Esophagus mucosa (tissue), 1 donor: Measurements from ENCODE around the gene ING1. TPM values are rescaled to one million over a fixed set of nuclear protein-coding genes. Genes with fewer than 3 reads are reported as not detected.
"Not testable (repeated sequence)": the region's sequence is repeated elsewhere in the genome, so short reads cannot be mapped to it uniquely, and the experiment has no call there.

Experiments
- ATAC-seq: fragments of 200-7000 bp; cut with Tn5 transposase; one replicate; pipeline ENCODE4 v1.9.1; 2020
- total RNA-seq: library from RNA; stranded (reverse); gene quantifications from one replicate; pipeline ENCODE4 v1.2.4, GENCODE V29; 2023
- donor health status: DM: yes; HTN: yes; CAD: no.

Gene ING1
- total RNA-seq, 1 donor from 2014 or later: 4.3 TPM

- ATAC-seq: peak; percentile 83
Measured at GRCh38 chr13:110715395-110716246, 2.1 kb downstream of the ING1 start.

GRCh38 chr13:110716247-110716515 lies 2.7 kb downstream of the ING1 start:
- ATAC-seq: no peak

DNA sequence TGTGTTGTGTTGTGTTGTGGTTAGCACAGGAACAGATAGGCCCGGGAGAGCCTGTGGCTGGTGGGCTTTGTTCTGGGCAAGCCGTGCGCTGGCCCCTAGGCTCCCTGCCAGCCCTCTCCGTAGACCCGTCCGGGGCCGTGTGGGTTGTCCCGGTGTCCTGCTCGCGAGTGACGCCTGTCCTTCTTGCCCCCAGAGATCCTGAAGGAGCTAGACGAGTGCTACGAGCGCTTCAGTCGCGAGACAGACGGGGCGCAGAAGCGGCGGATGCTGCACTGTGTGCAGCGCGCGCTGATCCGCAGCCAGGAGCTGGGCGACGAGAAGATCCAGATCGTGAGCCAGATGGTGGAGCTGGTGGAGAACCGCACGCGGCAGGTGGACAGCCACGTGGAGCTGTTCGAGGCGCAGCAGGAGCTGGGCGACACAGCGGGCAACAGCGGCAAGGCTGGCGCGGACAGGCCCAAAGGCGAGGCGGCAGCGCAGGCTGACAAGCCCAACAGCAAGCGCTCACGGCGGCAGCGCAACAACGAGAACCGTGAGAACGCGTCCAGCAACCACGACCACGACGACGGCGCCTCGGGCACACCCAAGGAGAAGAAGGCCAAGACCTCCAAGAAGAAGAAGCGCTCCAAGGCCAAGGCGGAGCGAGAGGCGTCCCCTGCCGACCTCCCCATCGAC lies 5.7 kb downstream of the ING1 start:
- no peak for ATAC-seq

DNA sequence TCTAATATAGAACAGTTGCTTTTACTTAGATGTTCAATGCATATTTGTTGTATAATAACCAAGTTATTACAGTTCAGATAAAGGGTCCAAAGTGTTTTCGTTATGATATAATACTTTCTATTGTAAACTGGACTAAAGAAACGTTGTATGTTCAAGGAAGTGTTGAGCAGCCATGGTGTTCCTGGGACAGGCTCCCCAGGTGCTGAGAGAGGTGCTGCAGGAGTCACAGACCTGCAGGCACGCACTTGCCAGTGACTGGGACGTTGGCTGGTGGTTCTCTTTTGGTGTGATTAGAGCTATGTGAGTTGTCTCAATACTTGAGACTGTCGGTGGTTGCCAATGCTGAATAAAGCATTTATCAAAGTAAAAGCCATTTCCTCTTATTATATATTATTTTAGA lies 9.5 kb downstream of the ING1 start:
- peak; percentile 49 for ATAC-seq

DNA sequence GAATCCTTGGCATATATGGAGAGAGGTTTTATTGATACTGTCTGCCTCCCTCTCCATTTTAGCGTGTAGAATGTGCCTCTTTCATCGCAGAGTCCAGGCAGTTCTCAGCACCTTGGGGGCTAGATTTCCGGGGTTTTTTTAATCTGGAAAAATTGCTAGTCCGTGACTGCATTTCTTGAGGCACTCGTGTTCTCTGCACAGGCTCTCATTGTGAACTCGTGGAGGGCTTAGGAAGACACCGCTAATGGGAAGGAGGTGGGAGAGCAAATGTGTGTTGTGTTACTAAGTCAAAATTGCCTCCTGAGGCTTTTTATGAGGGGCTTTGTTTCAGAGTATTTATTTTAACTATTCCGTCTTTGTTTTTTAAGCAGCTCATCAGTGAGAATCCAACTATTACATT lies 10.1 kb downstream of the ING1 start:
- no peak for ATAC-seq

DNA sequence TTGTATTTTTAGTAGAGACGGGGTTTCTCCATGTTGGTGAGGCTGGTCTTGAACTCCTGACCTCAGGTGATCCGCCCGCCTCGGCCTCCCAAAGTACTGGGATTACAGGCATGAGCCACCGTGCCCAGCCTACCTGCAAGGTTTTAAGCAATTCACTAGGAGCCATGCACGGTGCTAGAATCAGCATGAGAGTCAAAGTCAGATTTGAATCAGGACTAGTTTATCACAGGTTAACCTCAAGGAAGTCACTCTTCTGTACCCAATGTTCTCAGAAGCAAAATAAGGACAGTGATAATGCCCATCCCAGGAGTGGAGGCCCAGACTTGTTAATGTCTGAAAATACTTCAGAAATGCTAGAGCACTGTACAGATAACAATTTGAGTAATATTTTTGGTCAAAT lies 12.7 kb downstream of the ING1 start:
- not testable (repeated sequence) for ATAC-seq

DNA sequence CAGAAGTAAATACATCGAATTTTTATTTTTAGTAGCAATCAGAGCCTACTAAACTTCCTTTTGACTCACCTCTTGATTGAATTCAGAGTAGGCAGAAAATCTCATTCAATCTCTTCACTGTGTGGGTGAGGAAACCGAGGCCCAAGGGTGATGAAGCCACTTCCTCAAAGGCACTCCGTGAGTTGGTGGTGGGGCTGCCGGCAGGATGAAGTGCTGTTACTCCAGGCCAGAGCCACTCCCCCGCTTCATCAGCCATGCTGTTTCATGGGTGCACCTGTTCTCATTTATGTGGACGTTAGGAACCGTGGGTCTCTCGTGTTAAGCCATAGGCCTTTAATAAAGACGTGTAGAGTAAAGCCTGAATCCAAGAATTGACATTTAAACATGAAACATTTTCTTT lies 13.2 kb downstream of the ING1 start:
- no peak for ATAC-seq

DNA sequence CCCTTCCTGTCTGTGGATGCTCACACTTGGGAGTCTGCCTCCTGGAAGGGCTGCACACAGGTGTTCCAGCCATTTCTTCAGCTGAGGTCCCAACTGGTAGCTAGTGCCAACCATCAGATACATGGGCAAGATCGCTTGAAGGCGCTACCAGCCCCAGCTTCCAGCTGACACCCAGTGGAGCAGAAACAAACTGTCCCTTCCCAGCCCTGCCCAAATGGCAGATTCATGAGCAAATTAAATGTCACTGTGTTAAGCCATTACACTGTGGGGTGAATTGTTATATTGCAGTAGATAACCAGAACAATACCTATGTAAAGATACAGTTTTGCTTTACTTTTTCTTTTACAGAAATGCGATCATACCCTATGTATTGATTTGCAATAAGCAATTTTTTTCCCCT lies 17.6 kb downstream of the ING1 start:
- no peak for ATAC-seq

DNA sequence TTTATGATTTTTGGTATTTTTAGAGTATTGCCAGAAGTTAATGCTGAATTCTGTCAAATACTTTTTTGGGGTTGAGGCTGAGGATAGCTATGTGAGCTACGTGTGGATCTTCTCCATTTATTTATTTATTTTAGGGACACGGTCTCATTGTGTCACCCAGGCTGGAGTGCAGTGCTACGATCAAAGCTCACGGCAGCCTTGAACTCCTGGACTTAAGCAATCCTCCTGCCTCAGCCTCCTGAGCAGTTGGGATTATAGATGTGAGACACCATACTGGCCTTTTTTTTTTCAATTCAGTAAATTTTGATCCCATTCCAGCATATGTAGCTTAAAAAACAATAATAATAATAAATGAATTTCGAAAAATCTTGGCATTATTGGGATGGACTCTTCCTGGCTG lies 21.1 kb downstream of the ING1 start:
- no peak for ATAC-seq

DNA sequence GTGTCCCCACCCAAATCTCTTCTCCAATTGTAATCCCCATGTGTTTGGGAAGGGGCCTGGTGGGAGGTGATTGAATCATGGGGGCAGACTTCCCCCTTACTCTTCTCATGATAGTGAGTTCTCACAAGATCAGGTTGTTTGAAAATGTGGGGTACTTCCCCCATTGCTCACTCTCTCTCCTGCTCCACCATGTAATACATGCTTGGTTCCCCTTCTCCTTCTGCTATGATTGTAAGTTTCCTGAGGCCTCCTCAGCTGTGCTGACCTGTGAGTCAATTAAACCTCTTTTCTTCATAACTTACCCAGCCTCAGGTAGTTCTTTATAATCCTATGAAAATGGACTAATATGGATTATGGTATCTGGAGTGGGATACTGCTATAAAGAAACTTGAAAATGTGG lies 24.1 kb downstream of the ING1 start:
- ATAC-seq: no peak

DNA sequence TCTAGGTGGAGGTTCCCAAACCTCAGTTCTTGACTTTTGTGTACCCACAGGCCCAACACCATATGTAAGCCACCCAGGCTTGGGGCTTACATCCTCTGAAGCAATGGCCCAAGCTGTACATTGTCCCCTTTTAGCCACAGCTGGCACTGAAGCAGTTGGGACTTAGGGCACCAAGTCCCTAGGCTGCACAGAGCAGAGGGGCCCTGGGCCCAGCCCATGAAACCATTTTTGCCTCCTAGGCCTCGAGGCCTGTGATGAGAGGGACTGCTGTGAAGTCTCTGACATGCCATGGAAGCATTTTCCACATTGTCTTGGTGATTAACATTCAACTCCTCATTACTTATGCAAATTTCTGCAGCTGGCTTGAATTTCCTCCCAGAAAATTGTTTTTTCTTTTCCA lies 30.2 kb downstream of the ING1 start:
- ATAC-seq: no peak

GRCh38 chr13:110746438-110746837 lies 32.9 kb downstream of the ING1 start:
- ATAC-seq: no peak

GRCh38 chr13:110748271-110748670 lies 34.8 kb downstream of the ING1 start:
- ATAC-seq: no peak

DNA sequence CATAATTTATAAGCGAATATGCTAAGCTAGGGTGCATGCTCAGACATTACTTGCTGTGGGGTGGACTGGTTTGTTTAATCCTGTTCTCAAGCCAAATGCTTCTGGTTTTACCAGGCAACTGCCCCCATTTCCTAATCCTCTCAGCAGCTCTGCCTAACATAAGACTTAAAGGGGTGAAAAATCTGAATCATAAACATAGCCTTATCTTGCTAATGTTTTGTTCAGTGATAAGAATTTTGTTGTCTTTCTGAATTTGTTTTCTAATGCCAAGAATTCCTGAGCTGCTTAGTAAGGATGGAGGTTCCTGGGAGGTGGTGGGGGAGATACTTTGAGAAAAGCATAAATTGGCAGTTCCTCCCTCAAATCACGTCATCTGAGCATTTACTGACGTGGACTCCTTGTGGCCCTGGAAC lies 42.7 kb downstream of the ING1 start:
- no peak for ATAC-seq

- no peak for ATAC-seq
Measured at GRCh38 chr13:110757296-110757695, 43.8 kb downstream of the ING1 start.

GRCh38 chr13:110758195-110758805 lies 44.8 kb downstream of the ING1 start:
- no peak for ATAC-seq

GRCh38 chr13:110759710-110760109 lies 46.2 kb downstream of the ING1 start:
- ATAC-seq: no peak

DNA sequence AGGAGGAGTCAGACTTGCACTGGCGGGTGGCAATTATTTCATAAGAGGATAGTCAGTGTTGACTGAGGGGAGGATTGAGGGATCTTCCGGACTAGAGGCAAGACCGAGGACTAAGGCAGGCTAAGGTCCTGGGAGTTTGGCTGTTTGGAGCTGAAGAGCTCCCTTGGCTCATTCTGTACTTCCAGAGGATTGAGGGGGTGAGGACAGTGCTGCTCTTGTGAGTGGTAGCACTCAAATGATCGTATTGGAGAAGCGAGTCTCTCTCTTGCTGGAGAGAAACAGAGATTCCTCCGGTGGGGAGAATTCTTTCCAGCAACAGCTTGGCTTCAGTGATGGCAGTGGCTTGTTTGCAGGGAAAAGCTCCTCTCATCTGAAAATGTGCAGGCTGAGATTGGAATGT lies 47.1 kb downstream of the ING1 start:
- no peak for ATAC-seq

DNA sequence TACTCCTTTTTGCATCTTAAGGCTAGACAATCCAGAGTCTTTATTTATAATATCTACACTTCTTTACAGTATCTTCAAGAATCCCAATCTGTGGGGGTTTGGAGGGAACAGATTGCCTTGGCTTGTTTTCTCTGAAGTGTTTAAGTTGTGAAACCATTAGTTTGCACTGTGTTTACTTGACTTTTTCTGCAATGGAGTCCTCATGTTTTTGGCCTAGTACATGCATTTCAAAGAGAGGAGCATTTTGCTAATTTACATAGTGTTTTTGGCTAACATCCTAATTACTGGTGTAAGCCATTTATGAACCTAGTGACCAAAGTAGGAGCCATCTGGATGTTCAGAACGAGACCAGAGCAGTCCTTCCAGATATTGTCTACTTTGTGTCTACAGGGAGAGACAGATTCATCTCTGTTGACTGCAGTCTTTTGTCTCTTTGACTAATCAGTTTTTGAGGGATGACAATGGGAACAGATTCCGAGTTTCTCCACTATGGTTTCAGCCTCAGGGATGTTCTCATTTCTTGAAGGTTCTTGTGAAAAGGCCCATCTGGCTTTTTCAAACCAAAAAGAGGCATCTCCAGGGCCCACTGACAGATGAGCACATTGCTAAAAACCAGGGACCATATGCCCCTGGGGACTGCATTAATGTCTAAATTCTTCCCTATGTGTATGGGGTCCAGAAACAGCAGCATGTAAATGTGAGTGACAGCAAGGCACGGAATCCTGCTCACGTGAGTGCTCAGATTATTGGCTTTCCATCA lies 53.4 kb downstream of the ING1 start:
- ATAC-seq: no peak

DNA sequence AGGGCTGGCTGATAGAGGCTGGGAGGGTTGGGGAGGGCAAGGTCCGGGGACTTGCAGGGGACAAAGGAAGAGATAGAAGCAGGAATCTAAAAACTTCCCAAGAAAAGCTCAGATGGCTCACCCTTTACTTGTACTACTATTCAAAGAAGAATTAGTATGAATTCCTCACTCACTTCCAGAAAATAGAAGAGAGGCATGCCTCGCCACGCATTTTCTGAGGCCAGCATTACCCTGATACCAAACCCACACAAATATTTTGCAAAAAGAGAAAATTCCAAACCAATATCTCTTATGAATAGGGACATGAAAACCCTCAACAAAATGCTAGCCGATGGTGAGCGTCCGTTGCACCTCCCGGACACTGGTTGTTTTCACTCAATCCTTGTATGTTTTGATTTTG lies 54.0 kb downstream of the ING1 start:
- ATAC-seq: no peak

- no peak for ATAC-seq
Measured at GRCh38 chr13:110769097-110769496, 55.6 kb downstream of the ING1 start.

DNA sequence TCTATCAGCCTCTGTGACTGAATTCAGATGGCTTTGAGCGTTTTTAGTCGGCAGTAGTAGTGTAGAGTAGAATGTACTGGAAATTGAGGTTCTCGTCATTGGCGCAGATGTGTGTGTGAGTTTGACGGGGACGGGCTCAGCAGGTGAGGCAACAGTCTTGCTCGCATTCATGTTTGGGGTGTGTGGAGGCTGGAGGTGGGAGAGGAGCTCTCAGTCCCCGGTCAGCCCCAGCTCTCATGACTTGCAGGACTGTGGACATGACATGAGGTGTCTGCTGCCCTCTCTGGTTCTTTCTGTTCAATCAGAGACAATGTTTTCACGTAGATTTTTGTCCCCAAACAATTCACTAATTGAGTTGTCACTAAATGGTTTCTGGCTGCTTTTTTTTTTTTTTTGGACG lies 57.2 kb downstream of the ING1 start:
- no peak for ATAC-seq

DNA sequence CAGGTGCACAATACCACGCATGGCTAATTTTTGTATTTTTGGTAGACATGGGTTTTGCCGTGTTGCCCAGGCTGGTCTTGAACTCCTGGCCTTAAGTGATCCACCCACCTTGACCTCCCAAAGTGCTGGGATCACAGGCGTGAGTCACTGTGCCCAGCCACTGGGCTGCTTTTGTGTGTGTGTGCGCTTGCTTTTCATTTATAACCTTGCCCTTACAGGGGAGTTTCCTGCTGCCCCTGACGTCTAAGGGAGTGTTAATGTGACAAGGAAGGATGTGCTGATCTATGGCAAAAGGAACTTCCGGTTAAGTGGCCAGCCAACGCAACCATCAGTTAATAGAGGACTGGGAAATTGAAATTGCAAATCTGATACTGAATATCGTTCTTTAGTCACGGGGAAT lies 57.7 kb downstream of the ING1 start:
- ATAC-seq: no peak
